ENCODE results near the gene AK9. TPM values are rescaled to one million over a fixed set of nuclear protein-coding genes. Genes with fewer than 3 reads are reported as not detected.

Gene AK9
- total RNA-seq, 1 experiment from 2014 or later: 2.3 TPM

GRCh38 chr6:109610590-109610989 lies 80.4 kb downstream of the AK9 start:
- Histone ChIP-seq H3K4me3 (ENCODE audit: low read depth in 2 of 2, low read length in 2 of 2) (no peak overlapping the region), H3K36me3 (ENCODE audit: control insufficient read depth, insufficient read depth, low read length) (no peaks in the 10 kb centered on the region), H3K9me3 (ENCODE audit: control insufficient read depth, insufficient read depth, low read depth, low read length) (no peaks in the 10 kb centered on the region), H3K27ac (ENCODE audit: low read length) (no peak overlapping the region), H3K27me3 (ENCODE audit: control insufficient read depth, insufficient read depth, low read length) (no peaks in the 10 kb centered on the region; the same call in 1 of the 2 replicates), H3K4me1 (ENCODE audit: control insufficient read depth, insufficient read depth, low read length) (no peaks in the 10 kb centered on the region)
- BruUV-seq (replicated peaks): no TSS peak
- POLR2A ChIA-PET: no interaction called here
- CTCF ChIA-PET: no interaction called here
- intact Hi-C loops (cut with micrococcal nuclease; ENCODE audit: unreplicated experiment): no loop called here
- ATAC-seq: no peak
- in situ Hi-C loops (cut with HindIII; ENCODE audit: low pct_unique_long_range_greater_than_20kb, low sequenced_read_pairs): no loop called here
- TF ChIP-seq TCF7L2 (IDR thresholded peaks at IDR 0.05; ENCODE audit: low read depth, low read length): no peak
- no peak for TF ChIP-seq POLR2AphosphoS5 (IDR thresholded peaks at IDR 0.05; ENCODE audit: low read depth, low read length)
- no peak for TF ChIP-seq SIN3A (IDR thresholded peaks at IDR 0.05; ENCODE audit: borderline replicate concordance, insufficient read depth, low read depth, low read length)
- no peak for TF ChIP-seq REST (IDR thresholded peaks at IDR 0.05; ENCODE audit: insufficient read depth in 1 of 2, low read depth in 2 of 2, low read length in 1 of 2)
- no peak for TF ChIP-seq CTCF (IDR thresholded peaks at IDR 0.05)
- no peak for DNase-seq (ENCODE audit: low read depth, low spot score)

- TF ChIP-seq SIN3A (IDR thresholded peaks at IDR 0.05; ENCODE audit: borderline replicate concordance, insufficient read depth, low read depth, low read length) (no peak), CTCF (IDR thresholded peaks at IDR 0.05) (no peak), REST (IDR thresholded peaks at IDR 0.05; ENCODE audit: insufficient read depth in 1 of 2, low read depth in 2 of 2, low read length in 1 of 2) (no peak), TCF7L2 (IDR thresholded peaks at IDR 0.05; ENCODE audit: low read depth, low read length) (no peak), POLR2AphosphoS5 (IDR thresholded peaks at IDR 0.05; ENCODE audit: low read depth, low read length) (no peak)
- POLR2A ChIA-PET: no interaction called here
- DNase-seq (ENCODE audit: low read depth, low spot score): no peak
- H3K27ac ChIP-seq (ENCODE audit: low read length): no peak overlapping the region
- no peaks in the 10 kb centered on the region; the same call in 1 of the 2 replicates for H3K27me3 ChIP-seq (ENCODE audit: control insufficient read depth, insufficient read depth, low read length)
- in situ Hi-C loops (cut with HindIII; ENCODE audit: low pct_unique_long_range_greater_than_20kb, low sequenced_read_pairs): no loop called here
- BruUV-seq (replicated peaks): no TSS peak
- H3K9me3 ChIP-seq (ENCODE audit: control insufficient read depth, insufficient read depth, low read depth, low read length): no peaks in the 10 kb centered on the region
- H3K36me3 ChIP-seq (ENCODE audit: control insufficient read depth, insufficient read depth, low read length): no peaks in the 10 kb centered on the region
- H3K4me3 ChIP-seq (ENCODE audit: low read depth in 2 of 2, low read length in 2 of 2): no peak overlapping the region
- CTCF ChIA-PET: no interaction called here
- no peaks in the 10 kb centered on the region for H3K4me1 ChIP-seq (ENCODE audit: control insufficient read depth, insufficient read depth, low read length)
- no peak for ATAC-seq
- intact Hi-C loops (cut with micrococcal nuclease; ENCODE audit: unreplicated experiment): no loop called here
Observed at GRCh38 chr6:109609737-109610136, 81.3 kb downstream of the AK9 start.
